Fibroblast of the aortic adventitia (primary cell): Measurements from ENCODE around the gene GPR3. TPM values are rescaled to one million over a fixed set of nuclear protein-coding genes. Genes with fewer than 3 reads are reported as not detected.

Source experiments
- DNase-seq: peaks from one replicate; pipeline ENCODE4 v3.0.0-alpha.2; 2010; ENCODE audit warnings: low read depth
- H3K4me3 ChIP-seq: 2 replicates; pipeline ENCODE4 v1.5.1; 2011; ENCODE audit warnings: low read depth, mild to moderate bottlenecking, control low read depth, low read length, moderate library complexity
- total RNA-seq: library from RNA; depleted of rRNA; stranded (reverse); fragments of >200 nt; gene quantifications from 2 replicates; pipeline ENCODE4 v1.2.3, GENCODE V29; 2012; ENCODE audit warnings: low replicate concordance
- TF ChIP-seq, protein P1 (sequence below): IDR thresholded peaks from 2 replicates; pipeline ENCODE4 v1.5.1; 2011; ENCODE audit warnings: mild to moderate bottlenecking, low read length, control low read depth, inconsistent platforms; ENCODE audit not compliant: insufficient read depth

Gene GPR3
- total RNA-seq, 1 donor, result 0.99 TPM

DNA sequence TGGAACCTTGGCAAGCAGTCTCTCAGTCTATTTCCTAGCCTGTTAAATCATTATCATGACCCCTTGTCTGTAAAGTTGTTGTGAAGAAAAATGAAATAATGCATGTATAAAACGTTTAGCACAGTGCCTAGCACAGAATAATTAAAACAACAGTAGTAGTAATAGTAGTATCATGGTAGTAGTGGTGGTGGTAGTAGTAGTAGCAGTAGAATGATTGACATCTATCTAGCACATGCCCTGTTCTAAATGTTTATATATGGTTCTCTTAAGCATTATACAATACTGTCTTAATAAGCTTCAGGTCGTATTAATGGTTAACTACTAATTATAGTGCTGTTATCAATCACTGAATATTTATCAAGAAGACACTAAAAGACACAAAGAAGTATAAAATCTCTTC is 46.7 kb downstream of the GPR3 start:
- no peak for DNase-seq
- no peak overlapping the region for H3K4me3 ChIP-seq
- TF ChIP-seq, protein P1, sequence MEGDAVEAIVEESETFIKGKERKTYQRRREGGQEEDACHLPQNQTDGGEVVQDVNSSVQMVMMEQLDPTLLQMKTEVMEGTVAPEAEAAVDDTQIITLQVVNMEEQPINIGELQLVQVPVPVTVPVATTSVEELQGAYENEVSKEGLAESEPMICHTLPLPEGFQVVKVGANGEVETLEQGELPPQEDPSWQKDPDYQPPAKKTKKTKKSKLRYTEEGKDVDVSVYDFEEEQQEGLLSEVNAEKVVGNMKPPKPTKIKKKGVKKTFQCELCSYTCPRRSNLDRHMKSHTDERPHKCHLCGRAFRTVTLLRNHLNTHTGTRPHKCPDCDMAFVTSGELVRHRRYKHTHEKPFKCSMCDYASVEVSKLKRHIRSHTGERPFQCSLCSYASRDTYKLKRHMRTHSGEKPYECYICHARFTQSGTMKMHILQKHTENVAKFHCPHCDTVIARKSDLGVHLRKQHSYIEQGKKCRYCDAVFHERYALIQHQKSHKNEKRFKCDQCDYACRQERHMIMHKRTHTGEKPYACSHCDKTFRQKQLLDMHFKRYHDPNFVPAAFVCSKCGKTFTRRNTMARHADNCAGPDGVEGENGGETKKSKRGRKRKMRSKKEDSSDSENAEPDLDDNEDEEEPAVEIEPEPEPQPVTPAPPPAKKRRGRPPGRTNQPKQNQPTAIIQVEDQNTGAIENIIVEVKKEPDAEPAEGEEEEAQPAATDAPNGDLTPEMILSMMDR, result no peak

DNA sequence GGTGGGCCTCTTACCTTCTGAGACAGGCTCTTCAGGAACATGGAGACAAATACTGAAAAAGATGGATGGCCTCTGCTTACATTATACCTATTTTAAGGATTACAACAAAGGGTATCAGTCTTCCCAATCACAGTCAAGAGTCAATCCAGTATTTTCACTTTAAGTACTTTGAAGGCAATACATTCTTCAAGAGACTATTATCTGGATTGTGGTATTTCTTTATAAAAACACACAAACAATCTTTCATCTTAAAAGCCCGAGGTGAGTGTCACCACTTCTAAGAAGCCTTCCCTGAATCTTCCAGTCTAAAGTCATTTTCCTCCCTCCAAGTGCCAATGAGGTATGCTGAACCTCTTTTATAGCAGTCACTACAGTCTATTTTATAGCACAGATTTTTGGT is 52.2 kb downstream of the GPR3 start:
- no peak for DNase-seq
- H3K4me3 ChIP-seq, result no peak overlapping the region
- TF ChIP-seq, protein P1, result no peak

Other genes with a start within 250 kb of the GPR3 start
- gene SLC9A1, start 237.5 kb upstream of the GPR3 start, total RNA-seq, result 1.3 and 7.4 TPM in 2 replicates
- 11.0 and 24.7 TPM in 2 replicates for gene WDTC1, start 158.0 kb upstream of the GPR3 start, total RNA-seq
- gene TMEM222, start 70.5 kb upstream of the GPR3 start, total RNA-seq, result 19.0 and 31.4 TPM in 2 replicates
- gene SYTL1, start 50.6 kb upstream of the GPR3 start, total RNA-seq, result 0.09 TPM in 1 of 2 replicates, not detected in the other
- 13.0 and 18.2 TPM in 2 replicates for gene MAP3K6, start 25.7 kb upstream of the GPR3 start, total RNA-seq
- not detected in 2 replicates for gene FCN3, start 17.8 kb upstream of the GPR3 start, total RNA-seq
- not detected in 2 replicates for gene CD164L2, start 9.3 kb upstream of the GPR3 start, total RNA-seq
- 33.0 and 37.9 TPM in 2 replicates for gene WASF2, start 97.5 kb downstream of the GPR3 start, total RNA-seq
- 14.6 and 19.1 TPM in 2 replicates for gene AHDC1, start 211.5 kb downstream of the GPR3 start, total RNA-seq
- gene FGR, start 242.6 kb downstream of the GPR3 start, total RNA-seq, result 0.18 TPM in 1 of 2 replicates, not detected in the other